Sigmoid colon (tissue), 7 donors: ENCODE results near the gene GLYATL3. TPM values are rescaled to one million over a fixed set of nuclear protein-coding genes. Genes with fewer than 3 reads are reported as not detected.

Experiments
- DNase-seq: peaks from one replicate; pipeline ENCODE4 v3.0.0-alpha.2; 2019
- H3K27ac ChIP-seq, 4 donors: fragments of 200-600 bp; sonication (generic); one replicate each; pipeline ENCODE4 v1.5.1; 2016 to 2019; ENCODE audit warnings: mild to moderate bottlenecking in 1 of 4
- H3K27me3 ChIP-seq, 3 donors: fragments of 200-600 bp; sonication (generic); one replicate each; pipeline ENCODE4 v1.5.1; 2019; ENCODE audit warnings: mild to moderate bottlenecking in 1 of 3
- H3K36me3 ChIP-seq, 4 donors: fragments of 200-600 bp; sonication (generic); one replicate each; pipeline ENCODE4 v1.5.1; 2016 to 2019
- H3K4me1 ChIP-seq, 4 donors: fragments of 200-600 bp; sonication (generic); one replicate each; pipeline ENCODE4 v1.5.1; 2017 to 2019
- H3K4me3 ChIP-seq, 4 donors: fragments of 200-600 bp; sonication (generic); one replicate each; pipeline ENCODE4 v1.5.1; 2017 to 2019; ENCODE audit warnings: mild to moderate bottlenecking in 2 of 4, moderate library complexity in 1 of 4
- H3K9me3 ChIP-seq, 4 donors: fragments of 200-600 bp in 3 of 4; sonication (generic) in 3 of 4; one replicate each; pipeline versions ENCODE4 v1.5.1 to v1.6.1; 2013 to 2019
- CTCF ChIP-seq, 4 experiments: fragments of 450-650 bp in 3 of 4; fragments of 200-600 bp in 1 of 4; IDR thresholded peaks; one replicate each; pipeline ENCODE4 v1.5.1; 2016 to 2019; ENCODE audit warnings: antibody characterized with exemption in 4 of 4, mild to moderate bottlenecking in 3 of 4, moderate library complexity in 2 of 4
- EP300 ChIP-seq, 4 donors: sonication (generic); formaldehyde crosslinking; IDR thresholded peaks; one replicate each; pipeline ENCODE4 v1.6.1; 2017; ENCODE audit warnings: antibody characterized with exemption in 4 of 4
- POLR2A ChIP-seq, 2 donors: fragments of 450-650 bp; IDR thresholded peaks; one replicate each; pipeline ENCODE4 v1.6.1; 2016; ENCODE audit warnings: antibody characterized with exemption in 2 of 2, mild to moderate bottlenecking in 2 of 2, moderate library complexity in 2 of 2
- POLR2AphosphoS5 ChIP-seq, 4 donors: sonication (generic); formaldehyde crosslinking; IDR thresholded peaks; one replicate each; pipeline ENCODE4 v1.6.1; 2017; ENCODE audit warnings: antibody characterized with exemption in 4 of 4
- WGBS, 2 donors: extraction: QIAGEN DNeasy Blood & Tissue Kit; methylation state at CpG; one replicate each; pipeline ENCODE4 v1.1.7; 2013; 5-methylcytosine and 5-hydroxymethylcytosine counted together
- intact Hi-C: fragments of 100-400 bp; cut with DNase I; formaldehyde crosslinking; loops from one replicate; pipeline ENCODE4 v1.15.1; 2023
- polyA plus RNA-seq, 3 donors: library from polyadenylated mRNA; stranded (reverse); fragments of 200-250 nt; gene quantifications; one replicate each; pipeline ENCODE4 v1.2.3, GENCODE V29; 2013
- total RNA-seq, 4 donors: library from RNA; depleted of rRNA; stranded (reverse); fragments of >200 nt; gene quantifications; one replicate each; pipeline ENCODE4 v1.1.0, GENCODE V29; 2016
- donor health status: healthy with polysubstance abuse.
- donor health status: Bipolar disorder and iron deficiency.
- donor health status: healthy.

Gene GLYATL3
- total and polyA plus RNA-seq, 7 donors = 1.8 TPM; not detected in 6

- Histone ChIP-seq H3K27me3 (no peaks in the 10 kb centered on the region), H3K4me3 (no peak overlapping the region), H3K9me3 (no peaks in the 10 kb centered on the region), H3K36me3 (no peaks in the 10 kb centered on the region), H3K4me1 (no peaks in the 10 kb centered on the region), H3K27ac (no peak overlapping the region)
- intact Hi-C loops = no loop called here
- TF ChIP-seq POLR2A (IDR thresholded peaks at IDR 0.05) = no peak
- TF ChIP-seq CTCF (IDR thresholded peaks at IDR 0.05) = no peak
- TF ChIP-seq POLR2AphosphoS5 (IDR thresholded peaks at IDR 0.05) = no peak
- TF ChIP-seq EP300 (IDR thresholded peaks at IDR 0.05) = no peak
- 54 to 74% methylated on average over 7 of the region's 7 CpGs for WGBS, 2 donors
- no peak for DNase-seq
These were observed 43.5 kb downstream of the GLYATL3 start for GRCh38 chr6:49543087-49543858.

GRCh38 chr6:49546331-49546730 lies 46.6 kb downstream of the GLYATL3 start:
- H3K27ac ChIP-seq = no peak overlapping the region
- TF ChIP-seq POLR2A (IDR thresholded peaks at IDR 0.05) = no peak
- TF ChIP-seq CTCF (IDR thresholded peaks at IDR 0.05) = no peak
- no peak for TF ChIP-seq EP300 (IDR thresholded peaks at IDR 0.05)
- no peak for TF ChIP-seq POLR2AphosphoS5 (IDR thresholded peaks at IDR 0.05)
- WGBS, 2 donors = 89 to 90% methylated on average over 1 of the region's 1 CpG

GRCh38 chr6:49548613-49549304 lies 49.0 kb downstream of the GLYATL3 start:
- WGBS, 2 donors = 90 to 92% methylated on average over 5 of the region's 5 CpGs
- no peak overlapping the region for H3K27ac ChIP-seq
- intact Hi-C loops = no loop called here
- H3K4me3 ChIP-seq = no peak overlapping the region
- no peaks in the 10 kb centered on the region for H3K36me3 ChIP-seq
- no peak for DNase-seq
- H3K9me3 ChIP-seq = no peaks in the 10 kb centered on the region
- peaks cover 8 to 35% (median 10%) of the 10 kb centered on the region in 3 donors for H3K27me3 ChIP-seq
- H3K4me1 ChIP-seq = peaks cover 0 to 18% (median 17%) of the 10 kb centered on the region in 4 donors
- TF ChIP-seq EP300 (IDR thresholded peaks at IDR 0.05) (no peak), CTCF (IDR thresholded peaks at IDR 0.05) (no peak), POLR2AphosphoS5 (IDR thresholded peaks at IDR 0.05) (no peak), POLR2A (IDR thresholded peaks at IDR 0.05) (no peak)

More at GRCh38 chr6:49546331-49546730, 46.6 kb downstream of the GLYATL3 start:
- Histone ChIP-seq H3K9me3 (no peaks in the 10 kb centered on the region), H3K4me1 (peaks cover 0 to 15% (median 12%) of the 10 kb centered on the region in 4 donors), H3K4me3 (no peak overlapping the region), H3K36me3 (no peaks in the 10 kb centered on the region), H3K27me3 (peaks cover 3 to 18% (median 10%) of the 10 kb centered on the region in 3 donors)
- intact Hi-C loops = no loop called here
- DNase-seq = no peak

GRCh38 chr6:49549691-49550491 lies 50.2 kb downstream of the GLYATL3 start:
- Histone ChIP-seq H3K27ac (no peak overlapping the region), H3K27me3 (peaks cover 8 to 35% (median 10%) of the 10 kb centered on the region in 3 donors), H3K4me1 (peaks cover 0 to 18% (median 17%) of the 10 kb centered on the region in 4 donors), H3K4me3 (peak overlapping the region in 3 of 4 donors; percentile 27 to 44 (median 42)), H3K9me3 (no peaks in the 10 kb centered on the region), H3K36me3 (no peaks in the 10 kb centered on the region)
- WGBS, 2 donors = 42 to 45% methylated on average over 20 of the region's 20 CpGs
- no peak for DNase-seq
- TF ChIP-seq CTCF (IDR thresholded peaks at IDR 0.05) (no peak), POLR2A (IDR thresholded peaks at IDR 0.05) (no peak), EP300 (IDR thresholded peaks at IDR 0.05) (no peak), POLR2AphosphoS5 (IDR thresholded peaks at IDR 0.05) (no peak)
- intact Hi-C loops = no loop called here
